Spleen (tissue), 11 donors: ENCODE measurements around the gene KLF16. TPM values are rescaled to one million over a fixed set of nuclear protein-coding genes. Genes with fewer than 3 reads are reported as not detected.
A peak's percentile ranks its signal among the peaks of the same experiment; 100 is the strongest.
"Not testable (repeated sequence)": the region's sequence is repeated elsewhere in the genome, so short reads cannot be mapped to it uniquely, and the experiment has no call there.

ENCODE experiments used
- DNase-seq: peaks from one replicate; pipeline ENCODE4 v3.0.0-alpha.2; 2020
- H3K27ac ChIP-seq, 8 donors: fragments of 200-600 bp; sonication (generic) in 7 of 8; 1 replicate in 4 of 8; 2 replicates in 4 of 8; pipeline versions ENCODE4 v1.5.0 to v1.8.0; 2016 to 2021; ENCODE audit warnings: inconsistent platforms in 4 of 8, mild to moderate bottlenecking in 4 of 8, moderate library complexity in 1 of 8
- H3K27me3 ChIP-seq, 7 donors: fragments of 200-600 bp; sonication (generic) in 6 of 7; replicated peaks in 1 of 7; 1 replicate in 4 of 7; 2 replicates in 3 of 7; pipeline versions ENCODE4 v1.5.0 to v1.8.0; 2016 to 2021; ENCODE audit warnings: inconsistent platforms in 3 of 7, mild to moderate bottlenecking in 1 of 7
- H3K36me3 ChIP-seq, 6 donors: fragments of 200-600 bp; sonication (generic) in 5 of 6; 1 replicate in 4 of 6; 2 replicates in 2 of 6; pipeline versions ENCODE4 v1.5.0 to v1.8.0; 2016 to 2021; ENCODE audit warnings: inconsistent platforms in 2 of 6
- H3K4me1 ChIP-seq, 6 donors: fragments of 200-600 bp; sonication (generic) in 5 of 6; 1 replicate in 3 of 6; 2 replicates in 3 of 6; pipeline versions ENCODE4 v1.5.0 to v1.8.0; 2016 to 2021; ENCODE audit warnings: inconsistent platforms in 3 of 6
- H3K4me3 ChIP-seq, 8 donors: fragments of 200-600 bp; sonication (generic) in 7 of 8; 1 replicate in 4 of 8; 2 replicates in 4 of 8; pipeline versions ENCODE4 v1.5.0 to v1.8.0; 2016 to 2021; ENCODE audit warnings: inconsistent platforms in 4 of 8, mild to moderate bottlenecking in 4 of 8, moderate library complexity in 2 of 8
- H3K9me3 ChIP-seq, 8 donors: fragments of 200-600 bp; sonication (generic) in 7 of 8; 1 replicate in 4 of 8; 2 replicates in 4 of 8; pipeline versions ENCODE4 v1.5.0 to v1.8.0; 2016 to 2021; ENCODE audit warnings: inconsistent platforms in 4 of 8
- CTCF ChIP-seq, 11 experiments: fragments of 200-600 bp in 7 of 11; fragments of 450-650 bp in 4 of 11; sonication (generic) in 4 of 11; IDR thresholded peaks in 8 of 11; conservative IDR thresholded peaks in 3 of 11; 1 replicate in 7 of 11; 2 replicates in 4 of 11; pipeline versions ENCODE4 v1.4.0 to v1.8.0; 2016 to 2021; ENCODE audit warnings: antibody characterized with exemption in 11 of 11, inconsistent platforms in 4 of 11, mild to moderate bottlenecking in 1 of 11
- POLR2A ChIP-seq, 3 donors: fragments of 450-650 bp; IDR thresholded peaks; one replicate each; pipeline ENCODE4 v1.5.1; 2017; ENCODE audit warnings: antibody characterized with exemption in 3 of 3, mild to moderate bottlenecking in 1 of 3
- POLR2AphosphoS5 ChIP-seq, 3 donors: sonication (generic); formaldehyde crosslinking; IDR thresholded peaks; one replicate each; pipeline ENCODE4 v1.5.1; 2017; ENCODE audit warnings: antibody characterized with exemption in 3 of 3
- WGBS, 5 donors: extraction: QIAGEN DNeasy Blood & Tissue Kit in 3 of 5; methylation state at CpG; one replicate each; pipeline versions ENCODE4 v1.1.5 to v1.1.7; 2013 to 2018; 5-methylcytosine and 5-hydroxymethylcytosine counted together
- intact Hi-C: fragments of 100-400 bp; cut with DNase I; formaldehyde crosslinking; loops from one replicate; pipeline ENCODE4 v1.15.0; 2023; ENCODE audit warnings: low total_unique reads
- polyA plus RNA-seq, 3 donors: library from polyadenylated mRNA; stranded (reverse); fragments of 200-250 nt; gene quantifications; one replicate each; pipeline ENCODE4 v1.2.1, GENCODE V29; 2013
- total RNA-seq, 7 donors: library from RNA; depleted of rRNA in 3 of 7; stranded (reverse); fragments of >200 nt in 3 of 7; fragmentation: NEBNext Ultra II Directional in 4 of 7; extraction: Animal tissue kit (Norgen Biotek cat#: 25700) in 4 of 7; gene quantifications; one replicate each; pipeline versions ENCODE4 v1.1.0 to v1.2.1, GENCODE V29; 2016 to 2021
- donor health status: healthy with polysubstance abuse.
- donor health status: DM: no; HTN: no; CAD: no; lungs with moderate emphysema.
- donor health status: DM: no; HTN: no; CAD: no.
- donor health status: Bipolar disorder and iron deficiency.
- donor health status: healthy.
- donor health status: DM: no; HTN: no; CAD: no.
- donor health status: DM: yes; HTN: yes; CAD: no.

KLF16 gene
- total and polyA plus RNA-seq, 10 donors = 7.1 to 39.0 (median 18.4) TPM

DNA sequence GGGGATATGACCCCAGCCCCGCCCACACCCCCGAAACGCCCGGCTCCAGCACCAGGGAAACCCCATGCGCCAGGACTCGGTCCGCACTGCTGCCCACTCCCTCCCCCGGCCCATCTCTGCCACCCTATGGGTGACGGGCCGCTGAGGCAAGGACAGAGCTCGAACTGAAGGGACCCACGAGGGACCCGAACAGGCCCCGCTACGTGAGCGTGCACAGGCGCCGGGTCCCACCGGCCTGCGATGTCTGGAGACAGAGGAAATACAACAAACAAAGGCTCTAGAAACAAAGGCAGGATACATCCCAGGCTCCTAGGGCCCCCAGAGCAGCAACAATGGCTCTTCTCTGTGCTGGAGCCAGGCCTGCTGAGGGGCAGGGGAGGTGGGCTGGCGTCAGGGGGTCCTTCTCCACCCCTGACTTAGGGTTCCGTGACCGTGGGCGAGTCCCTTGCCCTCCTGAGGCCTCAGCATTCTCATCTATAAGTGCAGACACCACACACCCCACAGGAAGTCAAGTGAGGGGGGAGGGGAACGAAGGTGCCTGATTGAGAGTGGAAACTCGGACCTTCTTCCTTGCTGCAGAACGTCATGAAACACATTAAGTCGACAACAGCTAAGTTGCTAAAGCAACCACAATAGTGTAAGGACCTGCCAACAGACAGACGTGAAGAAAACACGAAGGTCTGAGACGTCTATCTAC is 18.9 kb upstream of the KLF16 start:
- intact Hi-C loops = no loop called here
- 39 to 55% (median 53%) methylated on average over 22 to 31 of the region's 31 CpGs for WGBS, 5 donors
- peak overlapping the region; percentile 79 to 95 (median 93) for H3K27ac ChIP-seq
- H3K4me3 ChIP-seq = peak overlapping the region in 7 of 8 donors; percentile 9 to 96 (median 88)
- DNase-seq = no peak
- H3K36me3 ChIP-seq = peaks cover 0 to 31% (median 17%) of the 10 kb centered on the region in 6 donors
- H3K4me1 ChIP-seq = peaks cover 33 to 79% (median 58%) of the 10 kb centered on the region in 6 donors
- TF ChIP-seq POLR2AphosphoS5 (IDR thresholded peaks at IDR 0.05) (peak; percentile 28 to 72 (median 57)), CTCF (IDR thresholded peaks at IDR 0.05 in 8 of 11, conservative IDR thresholded peaks at IDR 0.05 in 3 of 11) (no peak)
- H3K9me3 ChIP-seq = no peaks in the 10 kb centered on the region
- no peaks in the 10 kb centered on the region for H3K27me3 ChIP-seq

- not testable (repeated sequence) for DNase-seq
Measured at GRCh38 chr19:1881393-1882088, 18.2 kb upstream of the KLF16 start.

GRCh38 chr19:1880611-1881392 is 17.4 kb upstream of the KLF16 start:
- Histone ChIP-seq H3K36me3 (peaks cover 0 to 38% (median 17%) of the 10 kb centered on the region in 6 donors), H3K4me1 (peaks cover 41 to 78% (median 59%) of the 10 kb centered on the region in 6 donors), H3K27me3 (no peaks in the 10 kb centered on the region), H3K27ac (peak overlapping the region in 7 of 8 donors; percentile 34 to 95 (median 93)), H3K4me3 (peak overlapping the region in 4 of 8 donors; percentile 15 to 88 (median 50)), H3K9me3 (no peaks in the 10 kb centered on the region)
- no peak for DNase-seq
- intact Hi-C loops = no loop called here
- WGBS, 5 donors = 73 to 93% (median 79%) methylated on average over 16 to 35 of the region's 35 CpGs
- no peak for TF ChIP-seq POLR2A (IDR thresholded peaks at IDR 0.05)
- TF ChIP-seq POLR2AphosphoS5 (IDR thresholded peaks at IDR 0.05) = peak in 1 of 3 donors; percentile 18

More at GRCh38 chr19:1881393-1882088, 18.2 kb upstream of the KLF16 start:
- Histone ChIP-seq H3K4me1 (peaks cover 37 to 79% (median 59%) of the 10 kb centered on the region in 6 donors), H3K27ac (peak overlapping the region in 7 of 8 donors; percentile 84 to 95 (median 93)), H3K4me3 (peak overlapping the region in 6 of 8 donors; percentile 22 to 96 (median 88)), H3K36me3 (peaks cover 0 to 38% (median 17%) of the 10 kb centered on the region in 6 donors)
- intact Hi-C loops, H3K27me3 ChIP-seq, H3K9me3 ChIP-seq: not testable (repeated sequence)
- peak in 2 of 3 donors; percentile 23 to 37 for TF ChIP-seq POLR2AphosphoS5 (IDR thresholded peaks at IDR 0.05)
- WGBS, 5 donors = 56 to 79% (median 63%) methylated on average over 13 to 44 of the region's 44 CpGs; no CpG with 5 or more reads in 1 of the 5 donors

DNA sequence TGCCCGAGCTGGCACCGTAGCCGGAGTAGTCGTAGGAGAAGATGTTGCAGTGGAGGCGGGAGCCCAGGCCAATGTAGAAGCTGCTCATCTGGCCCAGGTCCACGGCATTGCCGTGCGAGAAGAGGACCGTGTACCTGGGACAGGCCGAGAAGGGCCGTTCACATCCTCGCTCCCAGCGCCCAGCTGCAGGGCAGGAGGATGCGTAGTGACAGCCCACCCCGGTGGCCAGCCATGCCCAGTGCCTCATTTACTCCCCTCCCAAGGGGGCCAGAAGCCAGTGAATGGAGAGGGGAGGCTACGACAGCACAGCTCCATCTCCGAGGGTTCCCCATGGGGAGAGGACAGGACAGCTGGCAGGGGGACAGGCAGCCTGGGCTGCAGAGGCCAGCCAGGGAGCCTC is 16.6 kb upstream of the KLF16 start:
- DNase-seq, H3K9me3 ChIP-seq, H3K4me3 ChIP-seq, H3K27me3 ChIP-seq, intact Hi-C loops: not testable (repeated sequence)
- H3K36me3 ChIP-seq = peaks cover 0 to 38% (median 17%) of the 10 kb centered on the region in 6 donors
- peaks cover 45 to 80% (median 60%) of the 10 kb centered on the region in 6 donors for H3K4me1 ChIP-seq
- peak overlapping the region in 3 of 8 donors; percentile 93 to 95 (median 95) for H3K27ac ChIP-seq
- WGBS, 5 donors = 84 to 100% (median 94%) methylated on average over 6 to 17 of the region's 17 CpGs

DNA sequence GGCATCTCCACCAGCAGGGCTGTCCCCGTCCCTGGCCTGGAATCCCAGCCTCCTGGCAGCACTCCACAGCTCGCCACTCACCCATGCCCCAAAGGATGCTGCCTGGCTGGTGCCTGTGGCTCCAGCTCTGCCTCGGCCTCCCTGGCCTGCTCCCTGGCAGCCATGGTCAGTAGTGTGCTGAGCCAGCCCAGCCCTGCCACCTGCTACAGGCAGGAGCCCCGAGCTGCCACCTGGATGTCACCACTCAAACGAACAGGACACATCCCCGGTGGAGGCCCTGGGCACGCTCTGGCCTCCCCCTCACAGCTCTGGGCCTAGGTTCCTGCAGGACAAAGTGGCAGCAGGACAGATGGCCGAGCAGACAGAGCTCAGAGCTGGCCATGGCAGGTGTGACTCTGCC is 15.2 kb upstream of the KLF16 start:
- H3K27me3 ChIP-seq, H3K4me3 ChIP-seq, DNase-seq, intact Hi-C loops, H3K9me3 ChIP-seq: not testable (repeated sequence)
- 72 to 93% (median 87%) methylated on average over 3 to 8 of the region's 8 CpGs for WGBS, 5 donors
- H3K27ac ChIP-seq = peak overlapping the region in 1 of 8 donors; percentile 30
- H3K4me1 ChIP-seq = peaks cover 50 to 80% (median 63%) of the 10 kb centered on the region in 6 donors
- peaks cover 0 to 42% (median 19%) of the 10 kb centered on the region in 6 donors for H3K36me3 ChIP-seq

DNA sequence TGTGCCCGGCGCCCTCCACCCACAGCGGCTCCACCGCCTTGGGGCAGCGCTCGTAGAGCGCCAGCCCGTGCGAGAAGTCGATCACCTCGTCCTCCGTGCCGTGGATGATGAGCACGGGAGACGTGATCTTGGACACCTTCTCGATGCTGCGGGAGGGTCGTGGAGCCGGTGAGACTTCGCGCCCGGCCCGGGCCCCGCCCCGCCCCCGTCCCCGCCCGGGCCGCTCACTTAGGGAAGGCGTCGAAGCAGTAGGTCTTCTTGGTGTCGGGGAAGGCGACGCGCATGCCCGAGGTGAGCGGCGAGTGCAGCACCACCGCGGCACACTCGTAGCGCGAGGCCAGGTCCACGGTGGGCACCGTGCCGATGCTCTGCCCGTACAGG is 13.9 kb upstream of the KLF16 start:
- H3K27me3 ChIP-seq, H3K9me3 ChIP-seq, H3K27ac ChIP-seq, H3K4me3 ChIP-seq, intact Hi-C loops: not testable (repeated sequence)
- H3K36me3 ChIP-seq = peaks cover 0 to 55% (median 26%) of the 10 kb centered on the region in 6 donors
- H3K4me1 ChIP-seq = peaks cover 50 to 80% (median 63%) of the 10 kb centered on the region in 6 donors
- DNase-seq = peak; percentile 73
- 65 to 91% (median 89%) methylated on average over 21 to 41 of the region's 47 CpGs for WGBS, 5 donors

- Histone ChIP-seq H3K4me3 (peak overlapping the region; percentile 65 to 98 (median 90)), H3K4me1 (peaks cover 50 to 80% (median 63%) of the 10 kb centered on the region in 6 donors), H3K27ac (peak overlapping the region; percentile 92 to 96 (median 94)), H3K36me3 (peaks cover 0 to 61% (median 29%) of the 10 kb centered on the region in 6 donors)
- DNase-seq = peak; percentile 70
- intact Hi-C loops, H3K9me3 ChIP-seq, H3K27me3 ChIP-seq: not testable (repeated sequence)
- 30 to 58% (median 45%) methylated on average over 16 to 48 of the region's 53 CpGs for WGBS, 5 donors
Measured at GRCh38 chr19:1876496-1877279, 13.3 kb upstream of the KLF16 start.
